Adipocyte (in vitro differentiated cells): ENCODE results near the gene MICU1.
A peak's percentile ranks its signal among the peaks of the same experiment; 100 is the strongest.
"Not testable (repeated sequence)": the region's sequence is repeated elsewhere in the genome, so short reads cannot be mapped to it uniquely, and the experiment has no call there.

ENCODE experiments used
- DNase-seq: peaks from one replicate; pipeline ENCODE4 v3.0.0-alpha.2; 2015; ENCODE audit warnings: low read depth
- H3K27me3 ChIP-seq: replicated peaks from 2 replicates; pipeline ENCODE4 v1.7.0; 2013; ENCODE audit warnings: mild to moderate bottlenecking, low read length, moderate library complexity; ENCODE audit not compliant: control insufficient read depth, insufficient read depth
- H3K36me3 ChIP-seq: 2 replicates; pipeline ENCODE4 v1.7.0; 2013; ENCODE audit warnings: low read length, mild to moderate bottlenecking, moderate library complexity; ENCODE audit not compliant: control insufficient read depth, insufficient read depth, severe bottlenecking
- H3K4me1 ChIP-seq: 2 replicates; pipeline ENCODE4 v1.7.0; 2013; ENCODE audit warnings: mild to moderate bottlenecking, low read length, moderate library complexity; ENCODE audit not compliant: control insufficient read depth, insufficient read depth
- H3K4me3 ChIP-seq: 2 replicates; pipeline ENCODE4 v1.7.0; 2013; ENCODE audit warnings: mild to moderate bottlenecking, low read length, moderate library complexity
- H3K9ac ChIP-seq: 2 replicates; pipeline ENCODE4 v1.7.0; 2013; ENCODE audit warnings: mild to moderate bottlenecking, low read length, moderate library complexity
- H3K9me3 ChIP-seq: 2 replicates; pipeline ENCODE4 v1.7.0; 2013; ENCODE audit warnings: mild to moderate bottlenecking, low read length, moderate library complexity; ENCODE audit not compliant: control insufficient read depth

Gene MICU1

DNA sequence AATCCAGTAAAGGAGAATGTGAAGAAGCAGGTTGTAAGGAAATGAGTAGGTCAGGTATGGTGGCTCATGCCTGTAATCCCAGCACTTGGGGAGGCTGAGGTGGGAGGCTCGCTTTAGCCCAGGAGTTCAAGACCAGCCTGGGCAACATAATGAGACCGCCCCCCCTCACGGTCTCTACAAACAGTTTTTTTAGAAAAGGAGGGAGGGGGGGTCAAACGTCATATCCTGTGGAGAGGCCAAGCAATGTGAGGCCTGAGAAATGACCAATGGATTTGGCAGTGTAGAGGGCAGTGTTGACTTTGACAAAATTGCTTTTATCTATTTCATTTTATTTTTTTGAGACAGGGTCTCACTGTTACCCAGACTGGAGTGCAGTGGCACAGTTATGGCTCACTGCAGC lies 268.9 kb downstream of the MICU1 start:
- no peak for DNase-seq
- Histone ChIP-seq H3K9me3 (no peaks in the 10 kb centered on the region), H3K9ac (no peak overlapping the region), H3K27me3 (no peaks in the 10 kb centered on the region), H3K4me3 (no peak overlapping the region), H3K4me1 (peaks cover 20% of the 10 kb centered on the region), H3K36me3 (no peaks in the 10 kb centered on the region)

GRCh38 chr10:72356115-72356514 lies 269.8 kb downstream of the MICU1 start:
- Histone ChIP-seq H3K9ac (no peak overlapping the region), H3K36me3 (no peaks in the 10 kb centered on the region), H3K27me3 (no peaks in the 10 kb centered on the region), H3K4me1 (peaks cover 20% of the 10 kb centered on the region), H3K4me3 (no peak overlapping the region), H3K9me3 (no peaks in the 10 kb centered on the region)
- no peak for DNase-seq

- Histone ChIP-seq H3K27me3 (no peaks in the 10 kb centered on the region), H3K4me3 (peak overlapping the region; percentile 98), H3K4me1 (peaks cover 20% of the 10 kb centered on the region), H3K9me3 (no peaks in the 10 kb centered on the region), H3K36me3 (peaks cover 8% of the 10 kb centered on the region), H3K9ac (peak overlapping the region; percentile 99)
- no peak for DNase-seq
Measured at GRCh38 chr10:72355214-72355555, 270.7 kb downstream of the MICU1 start.

DNA sequence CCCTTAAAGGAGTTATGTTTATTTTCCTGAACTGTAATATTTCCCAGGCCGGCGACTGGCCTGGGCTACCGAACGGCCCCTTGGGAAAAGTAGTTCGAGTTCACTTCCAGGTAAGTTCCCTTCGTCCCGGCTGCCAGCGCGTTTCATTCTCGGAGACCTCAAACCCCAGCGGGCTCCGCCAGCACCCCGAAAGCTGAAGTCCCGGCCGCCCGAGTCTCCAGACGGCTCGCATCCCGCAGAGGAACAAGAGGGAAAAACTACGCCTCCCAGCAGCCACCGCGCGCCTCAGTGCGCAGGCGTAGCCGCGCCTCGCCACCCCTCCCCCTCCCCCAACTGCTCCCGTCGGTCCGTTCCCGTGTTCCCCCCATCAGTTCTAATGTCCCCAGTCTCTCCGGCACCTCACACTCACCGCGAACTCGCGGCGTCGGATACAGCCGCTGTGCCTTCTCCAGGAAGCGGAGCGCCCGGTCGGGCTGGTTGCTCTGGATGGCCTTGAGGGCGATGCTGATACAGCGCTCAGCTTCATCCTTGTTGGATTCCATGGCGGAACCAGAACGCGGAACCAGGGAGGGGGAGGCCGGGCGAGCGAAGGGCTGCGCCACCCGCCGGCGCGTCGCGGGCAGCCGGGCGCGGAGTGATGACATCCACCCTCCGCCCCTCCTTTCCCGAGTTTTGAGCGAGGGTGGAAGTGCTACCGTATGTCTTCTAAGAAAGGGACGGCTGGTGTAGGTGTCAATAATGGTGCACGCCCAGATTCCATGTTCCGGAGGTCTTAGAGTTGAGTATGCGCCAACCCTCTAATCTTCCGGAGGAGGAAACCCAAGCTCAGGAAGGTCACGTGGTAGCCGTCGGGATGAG lies 271.3 kb downstream of the MICU1 start, which contains the start of gene DNAJB12:
DNAJB12 (minus strand) TSS at position 564 of the 858 bp plus-strand sequence; CDS start at position 542, 22 bp downstream.
- Histone ChIP-seq H3K9me3 (no peaks in the 10 kb centered on the region), H3K4me1 (peaks cover 20% of the 10 kb centered on the region), H3K36me3 (peaks cover 9% of the 10 kb centered on the region), H3K4me3 (peak within 1 kb of the TSS; percentile 98), H3K27me3 (no peaks in the 10 kb centered on the region), H3K9ac (peak within 1 kb of the TSS; percentile 99)
- peak; percentile 95 for DNase-seq

DNA sequence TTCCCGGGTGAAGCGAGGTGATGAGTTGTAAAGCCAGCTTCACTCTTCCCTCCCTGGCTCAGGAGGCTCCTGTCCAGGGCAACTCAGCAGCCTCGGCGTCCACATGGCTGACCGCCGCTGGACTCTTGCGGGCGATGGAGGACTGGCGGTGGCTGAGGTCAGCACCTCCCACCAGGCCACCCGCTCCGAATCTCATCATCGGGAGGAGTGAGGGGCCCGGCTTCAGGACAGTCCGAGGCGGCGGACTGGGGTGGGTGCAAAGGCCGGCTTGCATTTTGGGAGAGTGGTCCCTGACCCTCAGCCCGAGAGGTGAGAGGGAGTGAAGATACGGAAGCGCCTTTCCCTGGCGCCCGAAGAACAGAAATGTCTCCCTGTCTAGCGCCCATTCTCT lies 271.9 kb downstream of the MICU1 start:
- peak; percentile 65 for DNase-seq
- Histone ChIP-seq H3K4me3 (peak overlapping the region; percentile 98), H3K36me3 (peaks cover 15% of the 10 kb centered on the region), H3K4me1 (peaks cover 20% of the 10 kb centered on the region), H3K27me3 (no peaks in the 10 kb centered on the region), H3K9me3 (no peaks in the 10 kb centered on the region), H3K9ac (peak overlapping the region; percentile 99)

DNA sequence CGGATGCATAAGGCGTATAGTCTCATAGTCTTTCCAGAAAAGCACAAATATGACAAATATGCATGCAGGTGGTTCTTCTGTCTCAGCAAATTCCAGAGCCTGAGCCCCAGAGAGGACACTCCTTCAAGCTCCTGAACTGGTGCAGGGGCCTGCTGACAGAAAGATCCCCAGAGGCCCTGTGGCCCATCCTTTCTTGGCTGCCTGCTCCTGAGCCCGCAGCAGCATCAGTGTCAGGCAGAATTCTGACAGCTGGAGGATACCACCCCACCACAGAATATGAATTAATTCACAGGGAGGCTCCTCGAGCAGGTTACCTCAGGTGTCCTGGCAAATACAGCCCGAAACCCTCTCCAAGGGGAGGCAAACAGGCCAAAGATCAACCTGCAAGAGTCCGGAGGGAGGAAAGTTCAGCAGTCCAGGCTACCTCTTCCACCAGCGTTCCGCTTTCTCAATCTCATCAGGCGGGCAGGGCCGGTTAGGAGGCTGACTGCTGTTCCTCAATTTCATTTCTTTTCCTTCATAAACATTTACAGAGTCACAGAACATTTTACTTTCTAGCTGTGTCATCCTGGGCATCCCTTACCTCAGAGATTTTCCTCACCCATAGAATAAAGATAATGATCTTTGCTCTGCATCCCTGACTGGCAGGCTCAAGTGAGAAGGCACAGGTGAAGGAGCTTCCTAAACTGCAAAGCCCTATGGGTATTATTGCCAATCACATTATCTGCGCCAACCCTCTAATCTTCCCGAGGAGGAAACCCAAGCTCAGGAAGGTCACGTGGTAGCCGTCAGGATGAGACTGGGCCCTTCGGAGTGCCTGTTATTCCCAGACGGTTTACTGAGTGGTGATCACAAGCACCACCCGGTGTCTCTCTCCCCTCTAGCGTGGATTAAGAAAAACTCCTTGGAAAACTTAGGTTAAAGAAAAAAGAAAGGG lies 272.6 kb downstream of the MICU1 start:
- DNase-seq, result peak; percentile 68
- peak overlapping the region; percentile 99 for H3K9ac ChIP-seq

GRCh38 chr10:72351479-72351878 lies 274.4 kb downstream of the MICU1 start:
- Histone ChIP-seq H3K9ac (no peak overlapping the region), H3K36me3 (peaks cover 24% of the 10 kb centered on the region), H3K4me1 (peaks cover 20% of the 10 kb centered on the region), H3K9me3 (no peaks in the 10 kb centered on the region), H3K4me3 (no peak overlapping the region), H3K27me3 (no peaks in the 10 kb centered on the region)
- no peak for DNase-seq

More for the DNA sequence above, 272.6 kb downstream of the MICU1 start:
- Histone ChIP-seq H3K4me1 (peaks cover 20% of the 10 kb centered on the region), H3K4me3 (peak overlapping the region; percentile 98), H3K36me3 (peaks cover 21% of the 10 kb centered on the region), H3K27me3 (no peaks in the 10 kb centered on the region), H3K9me3 (no peaks in the 10 kb centered on the region)

GRCh38 chr10:72349438-72349837 lies 276.4 kb downstream of the MICU1 start:
- no peak overlapping the region for H3K9ac ChIP-seq

DNA sequence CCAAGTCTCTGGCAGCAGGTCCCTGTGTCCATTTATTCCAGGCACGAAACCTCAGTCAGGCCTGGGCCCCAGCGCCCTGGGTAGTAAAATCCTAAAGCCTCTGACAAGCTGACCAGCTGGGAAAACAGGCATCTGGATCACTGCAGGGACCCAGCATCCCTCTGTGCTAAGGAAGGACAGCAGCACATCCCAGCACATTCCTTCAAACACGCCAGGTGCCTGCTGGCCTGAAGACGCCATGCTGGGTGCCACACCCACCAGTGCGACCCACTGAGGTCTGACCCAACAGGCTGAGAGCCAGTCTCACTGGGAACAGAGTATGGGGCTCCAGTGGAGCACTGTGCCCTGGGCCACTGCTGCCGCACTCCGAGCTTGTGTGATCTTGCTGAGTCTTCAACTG lies 277.6 kb downstream of the MICU1 start:
- DNase-seq, result no peak
- Histone ChIP-seq H3K9ac (no peak overlapping the region), H3K4me3 (no peak overlapping the region), H3K27me3 (no peaks in the 10 kb centered on the region), H3K9me3 (no peaks in the 10 kb centered on the region), H3K4me1 (peaks cover 12% of the 10 kb centered on the region), H3K36me3 (peaks cover 43% of the 10 kb centered on the region)

More at GRCh38 chr10:72349438-72349837, 276.4 kb downstream of the MICU1 start:
- DNase-seq, result no peak
- no peaks in the 10 kb centered on the region for H3K27me3 ChIP-seq
- H3K9me3 ChIP-seq, result no peaks in the 10 kb centered on the region
- no peak overlapping the region for H3K4me3 ChIP-seq
- peaks cover 16% of the 10 kb centered on the region for H3K4me1 ChIP-seq
- H3K36me3 ChIP-seq, result peaks cover 31% of the 10 kb centered on the region

- H3K4me1 ChIP-seq, H3K27me3 ChIP-seq, H3K4me3 ChIP-seq, DNase-seq, H3K9me3 ChIP-seq, H3K9ac ChIP-seq: not testable (repeated sequence)
- H3K36me3 ChIP-seq, result peaks cover 60% of the 10 kb centered on the region
Measured at GRCh38 chr10:72346117-72346516, 279.8 kb downstream of the MICU1 start.

DNA sequence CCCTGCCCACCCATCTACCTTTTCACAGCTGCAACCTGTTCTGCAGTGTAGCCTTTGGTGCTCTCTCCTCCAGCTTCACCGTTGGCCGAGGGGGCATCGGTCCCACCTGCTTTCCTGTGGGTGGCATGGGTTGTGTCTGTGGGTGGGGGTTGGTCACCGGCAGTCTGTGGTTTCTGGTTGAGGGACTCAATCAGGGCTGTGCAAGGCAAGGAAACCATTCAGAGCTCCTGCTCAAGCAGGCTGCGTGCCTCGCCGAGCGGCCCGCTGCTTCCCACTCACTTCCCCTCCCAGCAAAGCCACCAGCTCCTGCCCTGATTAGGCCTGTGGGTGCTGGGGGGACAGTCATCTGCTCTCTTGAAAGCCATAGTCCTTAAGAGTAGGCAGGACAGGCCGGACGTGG lies 280.9 kb downstream of the MICU1 start:
- no peak overlapping the region for H3K4me3 ChIP-seq
- H3K27me3 ChIP-seq, result no peaks in the 10 kb centered on the region
- no peaks in the 10 kb centered on the region for H3K9me3 ChIP-seq
- no peaks in the 10 kb centered on the region for H3K4me1 ChIP-seq
- DNase-seq, result no peak
- H3K9ac ChIP-seq, result no peak overlapping the region
- H3K36me3 ChIP-seq, result peaks cover 61% of the 10 kb centered on the region
